Spleen (tissue), 7 donors: ENCODE measurements around the gene SENP1.

ENCODE experiments used
- CTCF ChIP-seq, 11 experiments: fragments of 200-600 bp in 7 of 11; fragments of 450-650 bp in 4 of 11; sonication (generic) in 4 of 11; IDR thresholded peaks in 8 of 11; conservative IDR thresholded peaks in 3 of 11; 1 replicate in 7 of 11; 2 replicates in 4 of 11; pipeline versions ENCODE4 v1.4.0 to v1.8.0; 2016 to 2021; ENCODE audit warnings: antibody characterized with exemption in 11 of 11, inconsistent platforms in 4 of 11, mild to moderate bottlenecking in 1 of 11
- POLR2A ChIP-seq, 3 donors: fragments of 450-650 bp; IDR thresholded peaks; one replicate each; pipeline ENCODE4 v1.5.1; 2017; ENCODE audit warnings: antibody characterized with exemption in 3 of 3, mild to moderate bottlenecking in 1 of 3
- POLR2AphosphoS5 ChIP-seq, 3 donors: sonication (generic); formaldehyde crosslinking; IDR thresholded peaks; one replicate each; pipeline ENCODE4 v1.5.1; 2017; ENCODE audit warnings: antibody characterized with exemption in 3 of 3
- donor health status: DM: no; HTN: no; CAD: no; lungs with moderate emphysema.
- donor health status: DM: no; HTN: no; CAD: no.
- donor health status: DM: no; HTN: no; CAD: no.

GRCh38 chr12:48022676-48023385 is 83.0 kb downstream of the SENP1 start:
- TF ChIP-seq POLR2A (IDR thresholded peaks at IDR 0.05) (no peak), CTCF (IDR thresholded peaks at IDR 0.05 in 8 of 11, conservative IDR thresholded peaks at IDR 0.05 in 3 of 11) (no peak), POLR2AphosphoS5 (IDR thresholded peaks at IDR 0.05) (no peak)
